Retinal pigment epithelial cell (primary cell): ENCODE measurements around the gene C9orf43.

Experiments
- DNase-seq: peaks from one replicate; pipeline ENCODE4 v3.0.0-alpha.2; 2010; ENCODE audit warnings: low read depth
- H3K4me3 ChIP-seq: 2 replicates; pipeline ENCODE4 v1.5.1; 2011; ENCODE audit warnings: mild to moderate bottlenecking, low read length, control low read depth, moderate library complexity
- TF ChIP-seq, protein P1 (sequence below): conservative IDR thresholded peaks from 2 replicates; pipeline ENCODE4 v1.5.1; 2011; ENCODE audit warnings: low read depth, low read length, control low read depth, inconsistent platforms

C9orf43 gene

DNA sequence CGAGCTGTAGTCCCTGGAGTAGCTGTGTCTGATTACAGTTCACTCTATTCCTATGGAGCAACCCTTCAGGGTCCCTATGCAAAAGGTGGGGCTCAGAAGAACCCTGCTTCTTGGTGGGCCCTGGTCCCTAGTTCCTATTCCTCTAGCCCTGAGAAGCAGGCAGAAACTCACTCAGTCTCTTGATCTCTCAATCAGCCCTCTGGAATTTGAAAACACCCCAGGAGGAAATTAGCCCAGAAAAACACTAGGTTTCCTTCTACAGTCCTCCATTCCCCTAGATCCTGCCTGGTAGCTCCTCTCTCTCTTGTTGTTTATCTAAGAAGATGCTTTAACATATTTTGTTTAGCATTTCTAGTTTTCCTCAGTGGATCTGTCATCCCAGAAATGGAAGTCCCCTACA, 60.6 kb downstream of the C9orf43 start:
- TF ChIP-seq, protein P1, sequence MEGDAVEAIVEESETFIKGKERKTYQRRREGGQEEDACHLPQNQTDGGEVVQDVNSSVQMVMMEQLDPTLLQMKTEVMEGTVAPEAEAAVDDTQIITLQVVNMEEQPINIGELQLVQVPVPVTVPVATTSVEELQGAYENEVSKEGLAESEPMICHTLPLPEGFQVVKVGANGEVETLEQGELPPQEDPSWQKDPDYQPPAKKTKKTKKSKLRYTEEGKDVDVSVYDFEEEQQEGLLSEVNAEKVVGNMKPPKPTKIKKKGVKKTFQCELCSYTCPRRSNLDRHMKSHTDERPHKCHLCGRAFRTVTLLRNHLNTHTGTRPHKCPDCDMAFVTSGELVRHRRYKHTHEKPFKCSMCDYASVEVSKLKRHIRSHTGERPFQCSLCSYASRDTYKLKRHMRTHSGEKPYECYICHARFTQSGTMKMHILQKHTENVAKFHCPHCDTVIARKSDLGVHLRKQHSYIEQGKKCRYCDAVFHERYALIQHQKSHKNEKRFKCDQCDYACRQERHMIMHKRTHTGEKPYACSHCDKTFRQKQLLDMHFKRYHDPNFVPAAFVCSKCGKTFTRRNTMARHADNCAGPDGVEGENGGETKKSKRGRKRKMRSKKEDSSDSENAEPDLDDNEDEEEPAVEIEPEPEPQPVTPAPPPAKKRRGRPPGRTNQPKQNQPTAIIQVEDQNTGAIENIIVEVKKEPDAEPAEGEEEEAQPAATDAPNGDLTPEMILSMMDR = no peak
- no peak overlapping the region for H3K4me3 ChIP-seq
- DNase-seq = no peak

DNA sequence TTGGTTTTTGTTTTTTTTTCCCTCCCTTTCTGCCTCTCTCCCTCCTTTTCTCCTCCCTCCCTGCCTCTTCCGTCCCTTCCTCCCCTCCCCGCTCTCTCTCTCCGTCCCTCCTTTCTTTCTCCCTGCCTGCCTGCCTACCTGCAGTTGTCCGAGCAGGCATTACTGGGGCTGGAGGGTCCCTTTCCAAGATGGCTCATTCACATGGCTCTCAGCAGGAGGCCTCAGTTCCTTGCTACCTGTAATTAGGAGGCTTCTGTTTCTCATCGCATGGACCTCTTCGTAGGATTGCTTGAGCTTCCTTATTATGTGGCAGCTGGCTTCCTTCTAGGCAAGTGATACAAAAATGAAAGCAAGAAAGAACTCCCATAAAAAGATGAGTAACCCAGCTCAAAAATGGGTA, 61.0 kb downstream of the C9orf43 start:
- TF ChIP-seq, protein P1 = no peak
- no peak overlapping the region for H3K4me3 ChIP-seq
- no peak for DNase-seq

DNA sequence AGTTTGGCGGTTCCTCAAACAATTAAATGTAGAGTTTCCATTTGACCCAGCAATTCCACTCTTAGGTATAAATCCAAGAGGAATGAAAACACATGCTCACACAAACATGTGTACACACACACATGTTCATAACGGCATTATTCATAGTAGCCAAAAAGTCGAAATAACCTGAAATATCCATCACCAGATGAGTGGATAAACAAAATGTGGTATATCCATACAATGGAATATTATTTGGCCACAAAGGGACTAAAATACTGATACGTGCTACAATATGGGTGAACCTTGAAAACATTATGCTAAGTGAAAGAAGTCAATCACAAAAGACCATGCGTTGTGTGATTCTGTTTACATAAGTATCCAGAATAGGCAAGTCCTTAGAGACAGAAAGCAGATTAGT, 61.7 kb downstream of the C9orf43 start:
- no peak overlapping the region for H3K4me3 ChIP-seq
- no peak for DNase-seq
- TF ChIP-seq, protein P1 = no peak

DNA sequence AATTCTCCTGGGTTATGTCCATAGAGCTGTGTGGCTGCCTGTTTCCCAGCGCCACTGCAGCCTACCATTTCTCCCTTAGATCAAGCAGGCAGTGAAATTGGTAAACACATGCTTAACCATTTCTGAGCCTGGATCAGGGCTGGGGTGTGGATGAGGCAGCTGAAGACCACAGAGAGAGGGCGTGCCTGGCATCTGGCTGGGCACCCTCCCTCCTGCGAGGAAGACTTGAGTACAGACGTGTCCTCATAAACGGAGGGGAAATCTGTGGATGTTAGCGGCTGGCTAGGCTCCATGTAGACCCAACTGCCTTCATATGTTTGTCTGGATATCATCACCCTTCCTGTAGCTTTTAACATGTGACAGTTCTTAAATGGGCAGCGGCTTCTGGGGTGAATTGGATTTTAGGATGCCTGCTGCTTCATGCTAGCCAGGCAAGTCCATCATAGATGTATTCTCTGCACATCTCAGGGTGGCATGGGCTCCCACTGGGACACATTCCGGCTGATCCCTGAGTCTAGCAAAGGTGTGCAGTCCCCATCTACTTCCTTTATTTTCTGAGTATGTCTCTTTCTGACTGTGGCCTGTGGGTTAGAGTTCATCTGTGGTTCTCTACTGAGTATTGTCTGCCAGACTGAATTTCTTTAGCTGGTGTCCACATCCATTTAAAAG, 63.9 kb downstream of the C9orf43 start:
- DNase-seq = no peak
- TF ChIP-seq, protein P1 = no peak
- no peak overlapping the region for H3K4me3 ChIP-seq

DNA sequence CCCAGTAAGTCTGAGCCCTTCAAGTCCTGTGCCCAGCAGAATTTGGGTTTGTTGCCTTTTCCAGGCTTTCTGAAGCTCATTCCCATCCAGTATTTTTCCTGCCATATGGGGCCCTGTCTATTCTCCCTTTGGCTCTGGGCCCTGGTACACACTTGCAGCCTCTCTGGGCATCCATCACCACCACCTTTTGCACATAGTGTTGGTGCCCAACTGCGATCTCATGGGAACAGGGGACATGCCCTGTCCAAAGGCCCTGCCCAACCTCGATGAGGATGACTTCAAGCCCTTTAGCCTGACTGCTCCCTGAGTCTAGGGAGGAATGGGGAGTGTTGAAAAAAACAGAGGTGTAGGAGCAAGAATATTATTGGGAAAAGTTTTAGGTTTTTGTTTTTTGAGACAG, 64.5 kb downstream of the C9orf43 start:
- no peak overlapping the region for H3K4me3 ChIP-seq
- no peak for DNase-seq
- TF ChIP-seq, protein P1 = no peak

DNA sequence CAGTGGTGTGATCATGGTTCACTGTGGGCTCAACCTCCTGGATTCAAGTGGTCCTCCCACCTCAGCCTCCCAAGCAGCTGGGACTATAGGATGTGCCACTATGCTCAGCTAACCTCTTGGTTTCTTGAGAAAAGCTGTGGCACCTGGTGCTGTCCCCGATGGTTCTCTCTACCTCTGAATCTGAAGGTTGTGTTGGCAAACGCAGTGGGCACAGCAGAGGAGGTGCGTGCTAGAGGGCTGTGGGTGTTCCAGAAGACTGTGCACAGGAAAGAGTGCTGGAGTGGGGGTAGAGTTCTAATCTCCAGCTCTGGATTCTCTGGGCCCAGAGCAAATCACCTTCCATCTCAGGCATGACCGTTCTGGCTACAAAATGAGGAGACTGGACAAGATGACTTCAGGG, 65.4 kb downstream of the C9orf43 start:
- TF ChIP-seq, protein P1 = no peak

DNA sequence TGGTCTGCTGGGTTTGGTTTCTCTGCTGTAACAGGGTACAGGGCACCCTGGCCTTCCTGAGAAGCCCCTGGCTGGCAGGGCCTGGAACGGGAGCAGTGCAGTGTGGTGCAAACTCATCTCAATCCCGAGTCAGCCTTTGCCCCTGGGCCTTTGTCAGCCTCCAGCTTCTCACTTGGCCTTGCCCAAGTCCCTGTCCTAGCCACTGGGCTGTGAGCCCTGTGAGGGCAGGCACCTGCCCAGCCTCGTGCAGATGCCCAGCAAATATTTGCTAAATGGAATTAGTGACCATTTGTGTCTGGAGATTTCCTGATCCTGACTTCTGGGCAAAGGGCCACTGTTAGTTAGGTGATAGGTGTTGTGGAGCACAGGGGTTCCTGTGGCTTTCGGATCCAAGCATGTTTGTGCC, 66.0 kb downstream of the C9orf43 start:
- TF ChIP-seq, protein P1 = no peak
- no peak overlapping the region for H3K4me3 ChIP-seq
- no peak for DNase-seq

More for the DNA sequence above, 65.4 kb downstream of the C9orf43 start:
- DNase-seq = no peak
- no peak overlapping the region for H3K4me3 ChIP-seq
